Right atrium auricular region (tissue), 2 donors: ENCODE results near the gene DDX47. TPM values are rescaled to one million over a fixed set of nuclear protein-coding genes. Genes with fewer than 3 reads are reported as not detected.
"Not testable (repeated sequence)": the region's sequence is repeated elsewhere in the genome, so short reads cannot be mapped to it uniquely, and the experiment has no call there.

Source experiments
- DNase-seq: peaks from one replicate; pipeline ENCODE4 v3.0.0-alpha.2; 2019; ENCODE audit warnings: low spot score
- H3K27ac ChIP-seq, 2 donors: fragments of 200-600 bp; sonication (generic); 1 replicate in 1 of 2; 2 replicates in 1 of 2; pipeline ENCODE4 v1.5.1; 2016 to 2019
- H3K27me3 ChIP-seq, 2 donors: fragments of 200-600 bp; sonication (generic); one replicate each; pipeline versions ENCODE4 v1.5.1 to v1.6.0; 2017 to 2019
- H3K36me3 ChIP-seq: fragments of 200-600 bp; sonication (generic); one replicate; pipeline ENCODE4 v1.5.1; 2016
- H3K4me1 ChIP-seq, 2 donors: fragments of 200-600 bp; sonication (generic); one replicate each; pipeline versions ENCODE4 v1.5.1 to v1.6.0; 2017 to 2019
- H3K4me3 ChIP-seq, 2 donors: fragments of 200-600 bp; sonication (generic); 1 replicate in 1 of 2; 2 replicates in 1 of 2; pipeline ENCODE4 v1.5.1; 2017 to 2019; ENCODE audit warnings: mild to moderate bottlenecking in 1 of 2, moderate library complexity in 1 of 2
- H3K9me3 ChIP-seq, 2 donors: fragments of 200-600 bp; sonication (generic); one replicate each; pipeline ENCODE4 v1.5.1; 2019
- total RNA-seq, 2 donors: library from RNA; depleted of rRNA; stranded (reverse); fragments of >200 nt; gene quantifications; one replicate each; pipeline ENCODE4 v1.1.0, GENCODE V29; 2016
- TF ChIP-seq, protein P1 (sequence below), 2 donors: fragments of 200-600 bp; sonication (generic); IDR thresholded peaks; one replicate each; pipeline ENCODE4 v1.5.1; 2019; ENCODE audit warnings: antibody characterized with exemption in 2 of 2

Gene DDX47
- total RNA-seq, 2 donors from 2014 or later = 24.1 to 35.6 TPM

DNA sequence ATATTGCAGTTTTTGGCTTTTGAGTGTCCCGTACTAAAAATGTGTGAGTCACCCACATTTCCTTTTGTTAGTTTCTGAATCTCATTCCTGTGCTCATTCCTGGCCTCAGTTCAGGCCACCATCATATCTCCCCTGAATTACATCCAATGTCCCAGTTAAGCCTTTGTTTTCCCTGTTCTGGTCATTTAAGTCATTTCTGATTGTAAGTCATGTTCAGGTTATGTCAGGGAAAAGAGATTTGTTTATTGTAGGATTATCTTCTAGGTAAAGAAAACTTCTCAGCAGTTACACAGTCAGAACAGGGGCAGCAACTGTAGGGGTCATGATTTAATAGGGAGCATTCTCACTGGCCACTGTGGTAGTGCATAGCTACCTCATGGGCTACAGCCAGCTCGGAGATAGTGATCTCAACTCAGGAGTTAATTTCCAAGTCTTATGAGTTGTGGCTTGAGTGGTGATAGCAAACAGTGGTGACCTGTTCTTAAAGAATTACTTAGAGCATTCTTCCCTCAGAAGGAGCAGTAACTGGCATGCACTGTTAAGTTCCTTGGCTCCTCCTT, 6.7 kb downstream of the DDX47 start:
- Histone ChIP-seq H3K4me3 (no peak overlapping the region), H3K9me3 (no peaks in the 10 kb centered on the region), H3K36me3 (peaks cover 39% of the 10 kb centered on the region), H3K4me1 (peaks cover 0 to 22% of the 10 kb centered on the region in 2 donors), H3K27ac (peak overlapping the region; percentile 15 to 40), H3K27me3 (no peaks in the 10 kb centered on the region)
- no peak for DNase-seq
- TF ChIP-seq, protein P1, sequence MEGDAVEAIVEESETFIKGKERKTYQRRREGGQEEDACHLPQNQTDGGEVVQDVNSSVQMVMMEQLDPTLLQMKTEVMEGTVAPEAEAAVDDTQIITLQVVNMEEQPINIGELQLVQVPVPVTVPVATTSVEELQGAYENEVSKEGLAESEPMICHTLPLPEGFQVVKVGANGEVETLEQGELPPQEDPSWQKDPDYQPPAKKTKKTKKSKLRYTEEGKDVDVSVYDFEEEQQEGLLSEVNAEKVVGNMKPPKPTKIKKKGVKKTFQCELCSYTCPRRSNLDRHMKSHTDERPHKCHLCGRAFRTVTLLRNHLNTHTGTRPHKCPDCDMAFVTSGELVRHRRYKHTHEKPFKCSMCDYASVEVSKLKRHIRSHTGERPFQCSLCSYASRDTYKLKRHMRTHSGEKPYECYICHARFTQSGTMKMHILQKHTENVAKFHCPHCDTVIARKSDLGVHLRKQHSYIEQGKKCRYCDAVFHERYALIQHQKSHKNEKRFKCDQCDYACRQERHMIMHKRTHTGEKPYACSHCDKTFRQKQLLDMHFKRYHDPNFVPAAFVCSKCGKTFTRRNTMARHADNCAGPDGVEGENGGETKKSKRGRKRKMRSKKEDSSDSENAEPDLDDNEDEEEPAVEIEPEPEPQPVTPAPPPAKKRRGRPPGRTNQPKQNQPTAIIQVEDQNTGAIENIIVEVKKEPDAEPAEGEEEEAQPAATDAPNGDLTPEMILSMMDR (IDR thresholded peaks at IDR 0.05) = no peak

DNA sequence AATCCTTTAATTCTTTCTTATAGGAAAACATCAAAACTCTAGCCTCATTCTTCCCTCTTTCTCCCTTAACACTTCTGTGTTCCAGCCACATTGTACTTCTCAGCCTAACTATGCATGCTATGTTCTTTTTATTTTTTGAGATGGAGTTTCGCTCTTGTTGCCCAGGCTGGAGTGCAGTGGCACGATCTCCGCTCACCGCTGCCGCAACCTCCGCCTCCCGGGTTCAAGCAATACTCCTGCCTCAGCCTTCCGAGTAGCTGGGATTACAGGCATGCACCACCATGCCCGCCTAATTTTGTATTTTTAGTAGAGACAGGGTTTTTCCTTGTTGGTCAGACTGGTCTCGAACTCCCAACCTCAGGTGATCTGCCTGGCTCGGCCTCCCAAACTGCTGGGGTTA, 7.2 kb downstream of the DDX47 start:
- Histone ChIP-seq H3K36me3 (peaks cover 44% of the 10 kb centered on the region), H3K27ac (peak overlapping the region in 1 of 2 donors; percentile 40), H3K4me1 (peaks cover 0 to 18% of the 10 kb centered on the region in 2 donors)
- DNase-seq, H3K27me3 ChIP-seq, H3K4me3 ChIP-seq, H3K9me3 ChIP-seq: not testable (repeated sequence)

DNA sequence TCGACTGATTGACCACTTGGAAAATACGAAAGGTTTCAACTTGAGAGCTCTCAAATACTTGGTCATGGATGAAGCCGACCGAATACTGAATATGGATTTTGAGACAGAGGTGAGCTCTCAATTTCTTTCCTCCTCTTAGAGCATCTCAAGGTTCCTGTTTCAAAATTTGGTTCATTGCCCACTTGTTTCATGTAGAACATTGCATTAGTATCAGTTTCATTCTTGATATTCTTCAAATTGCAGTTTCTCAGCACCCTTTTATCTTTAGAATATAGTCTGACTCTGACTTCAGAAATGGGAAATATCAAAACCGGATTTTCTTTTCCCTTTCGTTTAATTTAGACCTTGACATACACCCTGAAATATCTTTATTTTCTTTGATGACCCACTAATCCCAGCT, 8.8 kb downstream of the DDX47 start:
- no peak overlapping the region for H3K27ac ChIP-seq
- no peaks in the 10 kb centered on the region for H3K27me3 ChIP-seq
- no peaks in the 10 kb centered on the region for H3K9me3 ChIP-seq
- peaks cover 60% of the 10 kb centered on the region for H3K36me3 ChIP-seq
- TF ChIP-seq, protein P1 (IDR thresholded peaks at IDR 0.05) = no peak
- no peak overlapping the region for H3K4me3 ChIP-seq
- DNase-seq = no peak
- peaks cover 0 to 14% of the 10 kb centered on the region in 2 donors for H3K4me1 ChIP-seq

DNA sequence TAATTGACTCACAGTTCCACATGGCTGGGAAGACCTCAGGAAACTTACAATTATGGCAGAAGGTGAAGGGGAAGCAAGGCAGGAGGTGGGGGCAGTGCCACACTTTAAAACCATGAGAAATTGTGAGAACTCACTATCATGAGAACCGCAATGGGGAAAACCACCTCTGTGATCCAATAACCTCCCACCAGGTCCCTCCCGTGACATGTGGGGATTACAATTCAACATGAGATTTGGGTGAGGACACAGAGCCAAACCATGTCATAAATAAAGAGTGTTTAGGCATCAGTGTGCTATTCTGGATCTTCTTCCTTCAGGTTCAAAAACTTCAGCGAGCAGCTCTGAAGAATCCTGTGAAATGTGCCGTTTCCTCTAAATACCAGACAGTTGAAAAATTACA, 9.7 kb downstream of the DDX47 start:
- no peak for DNase-seq
- Histone ChIP-seq H3K27me3 (no peaks in the 10 kb centered on the region), H3K4me3 (no peak overlapping the region), H3K4me1 (peaks cover 0 to 14% of the 10 kb centered on the region in 2 donors), H3K9me3 (no peaks in the 10 kb centered on the region), H3K27ac (no peak overlapping the region), H3K36me3 (peaks cover 68% of the 10 kb centered on the region)
- TF ChIP-seq, protein P1 (IDR thresholded peaks at IDR 0.05) = no peak

GRCh38 chr12:12823300-12823699, 10.2 kb downstream of the DDX47 start:
- H3K27me3 ChIP-seq = no peaks in the 10 kb centered on the region
- H3K27ac ChIP-seq = no peak overlapping the region
- H3K4me3 ChIP-seq = no peak overlapping the region
- TF ChIP-seq, protein P1 (IDR thresholded peaks at IDR 0.05) = no peak
- H3K36me3 ChIP-seq = peaks cover 72% of the 10 kb centered on the region
- no peaks in the 10 kb centered on the region for H3K9me3 ChIP-seq
- no peak for DNase-seq
- peaks cover 0 to 13% of the 10 kb centered on the region in 2 donors for H3K4me1 ChIP-seq

DNA sequence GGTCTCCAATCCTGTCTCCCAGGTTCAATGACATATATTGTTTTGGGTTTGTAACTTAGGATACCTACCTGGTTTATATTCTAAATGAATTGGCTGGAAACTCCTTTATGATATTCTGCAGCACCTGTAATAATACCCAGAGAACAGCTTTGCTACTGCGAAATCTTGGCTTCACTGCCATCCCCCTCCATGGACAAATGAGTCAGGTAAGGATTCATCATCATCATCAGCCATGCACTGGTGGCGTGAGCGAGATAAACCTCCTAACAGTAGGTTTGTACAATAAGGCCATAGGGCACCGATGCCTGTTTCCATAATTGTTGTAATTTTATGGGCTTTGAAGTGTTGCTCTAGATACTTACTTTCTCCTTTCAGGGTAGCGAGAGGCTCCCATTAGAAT, 10.7 kb downstream of the DDX47 start:
- H3K36me3 ChIP-seq = peaks cover 77% of the 10 kb centered on the region
- DNase-seq = no peak
- H3K4me1 ChIP-seq = peaks cover 0 to 10% of the 10 kb centered on the region in 2 donors
- H3K9me3 ChIP-seq = no peaks in the 10 kb centered on the region
- no peak overlapping the region for H3K4me3 ChIP-seq
- H3K27ac ChIP-seq = no peak overlapping the region
- no peaks in the 10 kb centered on the region for H3K27me3 ChIP-seq
- TF ChIP-seq, protein P1 (IDR thresholded peaks at IDR 0.05) = no peak
